ENCODE measurements around the gene AGBL1. TPM values are rescaled to one million over a fixed set of nuclear protein-coding genes. Genes with fewer than 3 reads are reported as not detected.
A peak's percentile ranks its signal among the peaks of the same experiment; 100 is the strongest.

The AGBL1 gene
- total RNA-seq, 1 donor from 2014 or later = 5.5 TPM

DNA sequence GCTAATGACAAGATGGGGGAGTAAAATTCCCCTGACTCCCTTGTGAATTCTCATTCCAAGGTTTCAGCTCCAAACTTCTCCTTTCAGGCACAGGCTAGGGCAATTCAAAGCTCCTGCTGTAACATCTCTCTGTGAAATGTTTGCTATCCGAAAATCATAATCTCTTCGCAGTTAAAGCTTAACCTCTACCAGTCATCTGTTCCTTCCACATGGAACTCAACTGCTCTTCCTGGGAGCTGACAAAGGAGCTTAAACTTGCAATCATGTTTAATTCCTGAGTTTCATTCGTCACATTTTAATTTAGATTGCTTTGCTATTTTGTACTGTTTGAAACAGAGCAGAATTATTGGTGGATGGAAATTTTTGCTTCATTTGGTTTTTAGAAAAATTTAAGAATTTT is 328.6 kb downstream of the AGBL1 start:
- no peaks in the 10 kb centered on the region for H3K36me3 ChIP-seq
- Mint-ChIP-seq H3K36me3 (no peaks in the 10 kb centered on the region), H3K4me1 (no peaks in the 10 kb centered on the region), H3K27ac (no peak overlapping the region), H3K9me3 (no peaks in the 10 kb centered on the region), H3K4me3 (no peak overlapping the region), H3K27me3 (ENCODE audit: insufficient read depth, low read depth) (no peaks in the 10 kb centered on the region)
- peak overlapping the region; percentile 38 for H2AFZ ChIP-seq (replicated peaks)
- DNase-seq (ENCODE audit: low spot score) = no peak
- H3F3A ChIP-seq (ENCODE audit: low read depth) = no peaks in the 10 kb centered on the region
- no peak overlapping the region for H3K27ac ChIP-seq
- no peak overlapping the region for H3K4me3 ChIP-seq
- no peak overlapping the region for H3K9ac ChIP-seq
- no peak overlapping the region for H3K4me2 ChIP-seq
- no peaks in the 10 kb centered on the region for H3K9me3 ChIP-seq (ENCODE audit: low read depth)
- no peaks in the 10 kb centered on the region for H4K20me1 ChIP-seq (ENCODE audit: low read depth)
- H3K79me2 ChIP-seq (ENCODE audit: low read depth) = no peaks in the 10 kb centered on the region
- no peaks in the 10 kb centered on the region for H3K27me3 ChIP-seq
- no peaks in the 10 kb centered on the region for H3K4me1 ChIP-seq
- TF ChIP-seq, protein P1, sequence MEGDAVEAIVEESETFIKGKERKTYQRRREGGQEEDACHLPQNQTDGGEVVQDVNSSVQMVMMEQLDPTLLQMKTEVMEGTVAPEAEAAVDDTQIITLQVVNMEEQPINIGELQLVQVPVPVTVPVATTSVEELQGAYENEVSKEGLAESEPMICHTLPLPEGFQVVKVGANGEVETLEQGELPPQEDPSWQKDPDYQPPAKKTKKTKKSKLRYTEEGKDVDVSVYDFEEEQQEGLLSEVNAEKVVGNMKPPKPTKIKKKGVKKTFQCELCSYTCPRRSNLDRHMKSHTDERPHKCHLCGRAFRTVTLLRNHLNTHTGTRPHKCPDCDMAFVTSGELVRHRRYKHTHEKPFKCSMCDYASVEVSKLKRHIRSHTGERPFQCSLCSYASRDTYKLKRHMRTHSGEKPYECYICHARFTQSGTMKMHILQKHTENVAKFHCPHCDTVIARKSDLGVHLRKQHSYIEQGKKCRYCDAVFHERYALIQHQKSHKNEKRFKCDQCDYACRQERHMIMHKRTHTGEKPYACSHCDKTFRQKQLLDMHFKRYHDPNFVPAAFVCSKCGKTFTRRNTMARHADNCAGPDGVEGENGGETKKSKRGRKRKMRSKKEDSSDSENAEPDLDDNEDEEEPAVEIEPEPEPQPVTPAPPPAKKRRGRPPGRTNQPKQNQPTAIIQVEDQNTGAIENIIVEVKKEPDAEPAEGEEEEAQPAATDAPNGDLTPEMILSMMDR (IDR thresholded peaks at IDR 0.05) = no peak
- TF ChIP-seq EZH2 (IDR thresholded peaks at IDR 0.05) (no peak), EZH2phosphoT487 (IDR thresholded peaks at IDR 0.05) (no peak)

DNA sequence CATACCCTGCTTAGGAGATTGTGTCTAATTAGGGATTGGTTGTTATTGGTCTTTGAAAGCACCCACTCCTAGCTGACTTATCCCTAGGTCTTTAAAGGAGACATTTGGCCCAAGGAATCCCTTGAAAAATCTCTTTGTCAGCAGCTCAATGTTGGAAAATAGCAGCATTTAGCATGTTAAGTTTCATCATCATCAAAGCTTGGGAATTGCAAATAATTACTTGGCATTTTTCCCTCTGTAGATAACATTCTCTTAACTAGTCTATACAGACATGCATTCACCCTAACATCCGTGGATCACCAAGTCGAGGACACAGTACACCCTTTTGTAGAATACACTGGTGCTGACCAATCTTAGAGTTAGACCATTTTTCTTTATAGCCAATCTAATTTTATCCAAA is 332.2 kb downstream of the AGBL1 start:
- H3K4me2 ChIP-seq = no peak overlapping the region
- Mint-ChIP-seq H3K36me3 (no peaks in the 10 kb centered on the region), H3K4me3 (no peak overlapping the region), H3K27ac (no peak overlapping the region), H3K27me3 (ENCODE audit: insufficient read depth, low read depth) (no peaks in the 10 kb centered on the region), H3K9me3 (no peaks in the 10 kb centered on the region), H3K4me1 (no peaks in the 10 kb centered on the region)
- H3K4me1 ChIP-seq = no peaks in the 10 kb centered on the region
- H4K20me1 ChIP-seq (ENCODE audit: low read depth) = no peaks in the 10 kb centered on the region
- no peak overlapping the region for H3K9ac ChIP-seq
- H3K9me3 ChIP-seq (ENCODE audit: low read depth) = no peaks in the 10 kb centered on the region
- H3K36me3 ChIP-seq = no peaks in the 10 kb centered on the region
- no peak for TF ChIP-seq EZH2 (IDR thresholded peaks at IDR 0.05)
- TF ChIP-seq, protein P1 (IDR thresholded peaks at IDR 0.05) = no peak
- TF ChIP-seq EZH2phosphoT487 (IDR thresholded peaks at IDR 0.05) = no peak
- H3K79me2 ChIP-seq (ENCODE audit: low read depth) = no peaks in the 10 kb centered on the region
- no peaks in the 10 kb centered on the region for H3K27me3 ChIP-seq
- H3K27ac ChIP-seq = no peak overlapping the region
- no peak overlapping the region for H3K4me3 ChIP-seq
- no peaks in the 10 kb centered on the region for H3F3A ChIP-seq (ENCODE audit: low read depth)
- H2AFZ ChIP-seq (replicated peaks) = no peak overlapping the region
- no peak for DNase-seq (ENCODE audit: low spot score)

DNA sequence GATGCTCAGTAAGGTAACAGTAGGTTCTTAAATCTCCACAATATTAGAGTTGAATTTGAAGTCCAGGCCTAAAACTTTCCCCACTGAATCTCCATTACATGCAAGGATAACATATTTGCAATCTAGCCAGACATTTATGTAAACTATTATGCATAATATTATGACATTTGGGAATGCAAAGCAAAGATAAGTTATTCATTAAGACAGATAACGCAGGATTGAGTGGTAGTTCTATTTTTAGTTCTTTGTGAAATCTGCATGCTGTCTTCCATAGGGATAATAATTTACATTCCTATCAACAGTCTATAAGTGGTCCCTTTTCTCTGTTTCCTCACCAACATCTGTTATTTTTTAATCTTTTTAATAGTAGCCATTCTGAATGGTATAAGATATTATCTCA is 333.5 kb downstream of the AGBL1 start:
- Mint-ChIP-seq H3K27me3 (ENCODE audit: insufficient read depth, low read depth) (no peaks in the 10 kb centered on the region), H3K9me3 (no peaks in the 10 kb centered on the region)

More for the DNA sequence above, 333.5 kb downstream of the AGBL1 start:
- no peaks in the 10 kb centered on the region for H3F3A ChIP-seq (ENCODE audit: low read depth)
- Mint-ChIP-seq H3K4me3 (no peak overlapping the region), H3K27ac (no peak overlapping the region), H3K36me3 (no peaks in the 10 kb centered on the region), H3K4me1 (no peaks in the 10 kb centered on the region)
- TF ChIP-seq, protein P1 (IDR thresholded peaks at IDR 0.05) = no peak
- TF ChIP-seq EZH2phosphoT487 (IDR thresholded peaks at IDR 0.05) (no peak), EZH2 (IDR thresholded peaks at IDR 0.05) (no peak)
- H4K20me1 ChIP-seq (ENCODE audit: low read depth) = no peaks in the 10 kb centered on the region
- no peak overlapping the region for H3K27ac ChIP-seq
- no peak overlapping the region for H3K4me2 ChIP-seq
- no peaks in the 10 kb centered on the region for H3K79me2 ChIP-seq (ENCODE audit: low read depth)
- H3K9me3 ChIP-seq (ENCODE audit: low read depth) = no peaks in the 10 kb centered on the region
- no peak overlapping the region for H3K4me3 ChIP-seq
- no peaks in the 10 kb centered on the region for H3K36me3 ChIP-seq
- H2AFZ ChIP-seq (replicated peaks) = no peak overlapping the region
- H3K9ac ChIP-seq = no peak overlapping the region
- no peak for DNase-seq (ENCODE audit: low spot score)
- H3K4me1 ChIP-seq = no peaks in the 10 kb centered on the region
- H3K27me3 ChIP-seq = no peaks in the 10 kb centered on the region

Measured in neural progenitor cell (in vitro differentiated cells).